BJ (cell line): ENCODE data around the gene RBSN. TPM values are rescaled to one million over a fixed set of nuclear protein-coding genes. Genes with fewer than 3 reads are reported as not detected.

Source experiments
- CTCF ChIA-PET: fragments of 350-600 bp; formaldehyde crosslinking; extraction: SDS; loops from one replicate; lab custom pipeline; 2021; ENCODE audit warnings: antibody characterized with exemption, inconsistent platforms; lab: Yijun Ruan, JAX
- POLR2A ChIA-PET: fragments of 300-600 bp; sonication (Branson Sonifier 250); formaldehyde crosslinking; extraction: SDS; loops from one replicate; lab custom pipeline; 2021; ENCODE audit warnings: antibody characterized with exemption; lab: Charles Lee
- DNase-seq: peaks from one replicate; pipeline ENCODE4 v3.0.0-alpha.2; 2011; ENCODE audit warnings: low read depth
- H3K27me3 ChIP-seq: 2 replicates; pipeline ENCODE4 v1.6.0; 2011; ENCODE audit warnings: low read length; ENCODE audit not compliant: control insufficient read depth, insufficient read depth
- H3K36me3 ChIP-seq: 2 replicates; pipeline ENCODE4 v1.5.1; 2011; ENCODE audit warnings: low read length; ENCODE audit not compliant: control insufficient read depth, insufficient read depth
- H3K4me3 ChIP-seq: 2 replicates; pipeline ENCODE4 v1.5.1; 2011; ENCODE audit warnings: low read depth, mild to moderate bottlenecking, control low read depth, low read length
- CTCF ChIP-seq: IDR thresholded peaks from 2 replicates; pipeline ENCODE4 v1.5.1; 2011; ENCODE audit warnings: low read depth, mild to moderate bottlenecking, control low read depth, inconsistent platforms, low read length, moderate library complexity; ENCODE audit not compliant: insufficient read depth
- polyA plus RNA-seq: library from polyadenylated mRNA; depleted of rRNA; stranded (reverse); fragments of >200 nt; gene quantifications from 2 replicates; pipeline ENCODE4 v1.2.3, GENCODE V29; 2011

Gene RBSN
- polyA plus RNA-seq, 1 experiment, result 10.8 TPM

GRCh38 chr3:15091575-15091974 lies 7.4 kb downstream of the RBSN start:
- ChIA-PET CTCF (interaction anchor here (1.4 kb wide), 1 partner anchor 17 kb away, joined by 6 read pairs; no protein-coding TSS in a partner anchor), POLR2A (no interaction called here)
- H3K36me3 ChIP-seq, result peaks cover 13% of the 10 kb centered on the region

GRCh38 chr3:15089201-15089600 lies 9.7 kb downstream of the RBSN start:
- POLR2A ChIA-PET, result no interaction called here
- H3K4me3 ChIP-seq, result no peak overlapping the region
- peaks cover 16% of the 10 kb centered on the region for H3K36me3 ChIP-seq

More at GRCh38 chr3:15091575-15091974, 7.4 kb downstream of the RBSN start:
- no peak for TF ChIP-seq CTCF
- no peak for DNase-seq
- no peak overlapping the region for H3K4me3 ChIP-seq
- H3K27me3 ChIP-seq, result no peaks in the 10 kb centered on the region

GRCh38 chr3:15086699-15087098 lies 12.2 kb downstream of the RBSN start:
- ChIA-PET POLR2A (no interaction called here), CTCF (no interaction called here)
- no peak for DNase-seq
- no peak for TF ChIP-seq CTCF
- Histone ChIP-seq H3K36me3 (peaks cover 30% of the 10 kb centered on the region), H3K4me3 (no peak overlapping the region), H3K27me3 (no peaks in the 10 kb centered on the region)

More at GRCh38 chr3:15089201-15089600, 9.7 kb downstream of the RBSN start:
- no peak for DNase-seq
- CTCF ChIA-PET, result interaction anchor here (1.1 kb wide), 2 partner anchors 9 to 19 kb away, joined by 3 read pairs; no protein-coding TSS in a partner anchor
- no peaks in the 10 kb centered on the region for H3K27me3 ChIP-seq
- TF ChIP-seq CTCF, result no peak

GRCh38 chr3:15086263-15086662 lies 12.7 kb downstream of the RBSN start:
- TF ChIP-seq CTCF, result no peak
- Histone ChIP-seq H3K4me3 (no peak overlapping the region), H3K27me3 (no peaks in the 10 kb centered on the region), H3K36me3 (peaks cover 29% of the 10 kb centered on the region)
- ChIA-PET POLR2A (no interaction called here), CTCF (no interaction called here)
- no peak for DNase-seq

GRCh38 chr3:15083252-15083651 lies 15.7 kb downstream of the RBSN start:
- no peaks in the 10 kb centered on the region for H3K27me3 ChIP-seq
- H3K36me3 ChIP-seq, result peaks cover 29% of the 10 kb centered on the region
- no peak for TF ChIP-seq CTCF
- CTCF ChIA-PET, result interaction anchor here (1.4 kb wide), 1 partner anchor 11 kb away, joined by 3 read pairs; no protein-coding TSS in a partner anchor
- POLR2A ChIA-PET, result no interaction called here
- no peak for DNase-seq
- H3K4me3 ChIP-seq, result no peak overlapping the region
